AG04450 (cell line): ENCODE measurements around the gene TMUB1. TPM values are rescaled to one million over a fixed set of nuclear protein-coding genes. Genes with fewer than 3 reads are reported as not detected.
"Not testable (repeated sequence)": the region's sequence is repeated elsewhere in the genome, so short reads cannot be mapped to it uniquely, and the experiment has no call there.

Experiments
- CTCF ChIA-PET: fragments of 300-600, 350-600 bp; formaldehyde crosslinking; extraction: SDS; loops from one replicate; lab custom pipeline; 2022; ENCODE audit warnings: antibody characterized with exemption, inconsistent platforms; lab: Charles Lee
- POLR2A ChIA-PET: fragments of 350-600 bp; formaldehyde crosslinking; extraction: SDS; loops from one replicate; lab custom pipeline; 2021; ENCODE audit warnings: antibody characterized with exemption, inconsistent platforms; lab: Yijun Ruan, JAX
- DNase-seq: peaks from one replicate; pipeline ENCODE4 v3.0.0-alpha.2; 2011; ENCODE audit warnings: low read depth, low spot score
- H3K27ac ChIP-seq: one replicate; pipeline ENCODE4 v1.5.1; 2012; ENCODE audit warnings: low read depth, low read length, control low read depth
- H3K27me3 ChIP-seq: one replicate; pipeline ENCODE4 v1.6.0; 2012; ENCODE audit warnings: low read length; ENCODE audit not compliant: control insufficient read depth, insufficient read depth
- H3K4me3 ChIP-seq: 2 replicates; pipeline ENCODE4 v1.5.1; 2011; ENCODE audit warnings: mild to moderate bottlenecking, low read depth, low read length, control low read depth
- H3K9me3 ChIP-seq: 2 replicates; pipeline ENCODE4 v1.5.1; 2012; ENCODE audit warnings: low read length; ENCODE audit not compliant: control insufficient read depth, insufficient read depth
- CTCF ChIP-seq: IDR thresholded peaks from 2 replicates; pipeline ENCODE4 v1.5.1; 2011; ENCODE audit warnings: low read depth, low read length, control low read depth, inconsistent platforms
- polyA plus RNA-seq: library from polyadenylated mRNA; depleted of rRNA; stranded (reverse); fragments of >200 nt; gene quantifications from 2 replicates; pipeline ENCODE4 v1.2.3, GENCODE V29; 2011

The TMUB1 gene
- polyA plus RNA-seq, 1 experiment, result 9.7 TPM

GRCh38 chr7:151045967-151046366, 37.3 kb downstream of the TMUB1 start:
- TF ChIP-seq CTCF, result no peak
- Histone ChIP-seq H3K9me3 (no peaks in the 10 kb centered on the region; the same call in 1 of the 2 replicates), H3K27me3 (peaks cover 5% of the 10 kb centered on the region), H3K27ac (no peak overlapping the region), H3K4me3 (no peak overlapping the region)
- POLR2A ChIA-PET, result no interaction called here
- DNase-seq, result no peak
- CTCF ChIA-PET, result no interaction called here

DNA sequence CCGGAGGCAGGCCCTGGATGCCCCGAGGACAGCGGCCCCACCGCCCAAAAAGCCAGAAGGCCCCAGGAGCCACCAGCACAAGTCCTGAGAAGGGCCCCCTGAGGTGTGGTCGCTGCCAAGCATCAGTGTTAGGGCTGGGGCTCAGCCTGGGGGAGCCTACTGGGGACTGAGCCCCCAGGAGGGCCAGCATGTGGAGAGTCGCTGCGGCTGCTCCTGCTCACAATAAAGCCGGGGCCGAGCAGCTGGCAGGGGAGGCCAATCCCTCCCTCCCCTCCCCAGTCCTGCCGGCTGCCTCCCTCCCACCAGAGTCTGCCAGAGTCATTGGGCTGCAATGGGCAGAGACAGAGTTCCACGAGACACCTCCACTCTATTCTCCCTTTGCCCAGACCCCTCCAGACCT, 38.0 kb downstream of the TMUB1 start:
- CTCF ChIA-PET, result no interaction called here
- Histone ChIP-seq H3K9me3 (no peaks in the 10 kb centered on the region; the same call in 1 of the 2 replicates), H3K4me3 (no peak overlapping the region), H3K27ac (no peak overlapping the region), H3K27me3 (peaks cover 2% of the 10 kb centered on the region)
- no peak for DNase-seq
- no peak for TF ChIP-seq CTCF
- POLR2A ChIA-PET, result no interaction called here

GRCh38 chr7:151043959-151044358, 39.3 kb downstream of the TMUB1 start:
- H3K4me3 ChIP-seq, result no peak overlapping the region
- no peak for TF ChIP-seq CTCF
- ChIA-PET CTCF (no interaction called here), POLR2A (interaction anchor here (0.7 kb wide), 1 partner anchor 13 kb away, joined by 3 read pairs; no protein-coding TSS in a partner anchor)
- no peaks in the 10 kb centered on the region for H3K27me3 ChIP-seq
- H3K9me3 ChIP-seq, result no peaks in the 10 kb centered on the region; the same call in 1 of the 2 replicates
- no peak for DNase-seq
- H3K27ac ChIP-seq, result no peak overlapping the region

DNA sequence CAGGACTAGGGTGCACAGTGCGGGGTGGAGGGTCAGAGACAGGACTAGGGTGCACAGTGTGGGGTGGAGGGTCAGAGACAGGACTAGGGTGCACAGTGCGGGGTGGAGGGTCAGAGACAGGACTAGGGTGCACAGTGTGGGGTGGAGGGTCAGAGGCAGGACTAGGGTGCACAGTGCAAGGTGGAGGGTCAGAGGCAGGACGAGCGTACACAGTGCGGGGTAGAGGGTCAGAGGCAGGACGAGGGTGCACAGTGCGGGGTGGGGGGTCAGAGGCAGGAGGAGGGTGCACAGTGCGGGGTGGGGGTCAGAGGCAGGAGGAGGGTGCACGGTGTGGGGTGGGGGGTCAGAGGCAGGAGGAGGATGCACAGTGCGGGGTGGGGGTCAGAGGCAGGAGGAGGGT, 39.8 kb downstream of the TMUB1 start:
- POLR2A ChIA-PET, H3K27me3 ChIP-seq, H3K27ac ChIP-seq, DNase-seq, CTCF ChIA-PET, H3K4me3 ChIP-seq, H3K9me3 ChIP-seq: not testable (repeated sequence)

GRCh38 chr7:151040616-151041375, 42.5 kb downstream of the TMUB1 start:
- TF ChIP-seq CTCF, result no peak
- H3K27ac ChIP-seq, result no peak overlapping the region
- POLR2A ChIA-PET, result no interaction called here
- H3K4me3 ChIP-seq, result no peak overlapping the region
- no peak for DNase-seq
- CTCF ChIA-PET, result no interaction called here
- H3K27me3 ChIP-seq, result no peaks in the 10 kb centered on the region
- no peaks in the 10 kb centered on the region; the same call in 1 of the 2 replicates for H3K9me3 ChIP-seq
